Keratinocyte (primary cell): ENCODE measurements around the gene CLPSL1.

Source experiments
- EZH2 ChIP-seq: IDR thresholded peaks from one replicate; pipeline ENCODE4 v1.6.1; 2012; ENCODE audit warnings: inconsistent platforms, mild to moderate bottlenecking, low read length, moderate library complexity
- TF ChIP-seq, protein P1 (sequence below), 3 experiments: IDR thresholded peaks in 1 of 3; conservative IDR thresholded peaks in 1 of 3; optimal IDR thresholded peaks in 1 of 3; 2 replicates in 2 of 3; 3 replicates in 1 of 3; pipeline versions ENCODE3 to v1.5.1; 2011; ENCODE audit warnings: low read length in 3 of 3, mild to moderate bottlenecking in 3 of 3, moderate library complexity in 2 of 3, control low read depth in 1 of 3, inconsistent platforms in 1 of 3; ENCODE audit not compliant: insufficient read depth in 2 of 3; ENCODE audit errors: extremely low read depth in 1 of 3

DNA sequence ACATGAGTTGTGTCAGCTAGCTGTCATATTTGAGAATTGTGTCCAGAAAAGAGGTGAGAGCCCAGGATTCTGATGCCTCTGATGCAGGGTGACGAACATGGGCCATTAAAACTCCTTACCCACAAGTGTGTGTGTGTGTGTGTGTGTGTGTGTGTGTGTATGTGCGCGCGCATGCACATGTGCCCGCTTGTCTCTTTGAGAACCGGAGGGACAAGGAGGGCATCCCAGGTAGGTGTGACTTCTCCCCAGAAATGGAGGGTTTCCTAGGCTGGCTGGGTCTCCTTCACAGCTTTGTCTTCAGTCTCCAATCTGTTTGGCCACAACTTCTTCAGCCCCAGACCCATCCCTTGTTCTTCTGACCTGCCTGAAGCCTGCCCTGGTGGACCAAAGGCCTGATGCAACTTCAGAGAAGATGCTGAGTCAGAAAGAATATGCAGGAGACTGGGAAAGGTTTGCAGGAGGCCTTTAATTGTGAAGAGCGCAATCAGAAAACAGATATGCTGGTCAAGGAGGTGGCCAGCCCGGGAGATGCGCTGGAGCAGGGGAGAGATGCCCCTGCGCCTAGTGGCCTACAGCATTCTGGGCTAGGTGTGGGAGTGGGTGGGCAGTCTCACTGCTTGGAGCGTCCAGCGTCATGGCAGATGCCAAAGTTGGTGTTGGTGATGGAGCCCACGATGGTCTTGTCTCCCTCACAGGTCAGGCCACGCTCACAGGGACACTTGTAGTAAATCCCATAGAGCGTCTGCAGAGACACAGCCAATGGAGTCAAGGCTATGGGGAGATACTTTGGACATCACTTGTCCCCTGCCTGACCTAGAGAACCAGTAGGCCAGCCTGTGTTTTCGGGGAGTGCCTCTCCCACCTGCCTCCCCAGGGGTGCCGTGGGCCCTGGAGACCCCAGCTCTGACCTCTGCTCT, 14.0 kb downstream of the CLPSL1 start:
- TF ChIP-seq, protein P1, sequence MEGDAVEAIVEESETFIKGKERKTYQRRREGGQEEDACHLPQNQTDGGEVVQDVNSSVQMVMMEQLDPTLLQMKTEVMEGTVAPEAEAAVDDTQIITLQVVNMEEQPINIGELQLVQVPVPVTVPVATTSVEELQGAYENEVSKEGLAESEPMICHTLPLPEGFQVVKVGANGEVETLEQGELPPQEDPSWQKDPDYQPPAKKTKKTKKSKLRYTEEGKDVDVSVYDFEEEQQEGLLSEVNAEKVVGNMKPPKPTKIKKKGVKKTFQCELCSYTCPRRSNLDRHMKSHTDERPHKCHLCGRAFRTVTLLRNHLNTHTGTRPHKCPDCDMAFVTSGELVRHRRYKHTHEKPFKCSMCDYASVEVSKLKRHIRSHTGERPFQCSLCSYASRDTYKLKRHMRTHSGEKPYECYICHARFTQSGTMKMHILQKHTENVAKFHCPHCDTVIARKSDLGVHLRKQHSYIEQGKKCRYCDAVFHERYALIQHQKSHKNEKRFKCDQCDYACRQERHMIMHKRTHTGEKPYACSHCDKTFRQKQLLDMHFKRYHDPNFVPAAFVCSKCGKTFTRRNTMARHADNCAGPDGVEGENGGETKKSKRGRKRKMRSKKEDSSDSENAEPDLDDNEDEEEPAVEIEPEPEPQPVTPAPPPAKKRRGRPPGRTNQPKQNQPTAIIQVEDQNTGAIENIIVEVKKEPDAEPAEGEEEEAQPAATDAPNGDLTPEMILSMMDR (optimal IDR thresholded peaks at IDR 0.05 in 1 of 3, IDR thresholded peaks at IDR 0.05 in 1 of 3, conservative IDR thresholded peaks at IDR 0.05 in 1 of 3; ENCODE audit: extremely low read depth in 1 of 3, insufficient read depth in 2 of 3, low read length in 3 of 3) = no peak
- TF ChIP-seq EZH2 = no peak
